HG02623 (cell line): Measurements from ENCODE around the gene CCDC87.
"Not testable (repeated sequence)": the region's sequence is repeated elsewhere in the genome, so short reads cannot be mapped to it uniquely, and the experiment has no call there.

Source experiments
- ATAC-seq: cut with Tn5 transposase; IDR thresholded peaks from one replicate; pipeline ENCODE4 v1.9.1; 2021; ENCODE audit warnings: moderate library complexity; ENCODE audit not compliant: unreplicated experiment

The CCDC87 gene

GRCh38 chr11:66556086-66556485 is 36.8 kb downstream of the CCDC87 start:
- no peak for ATAC-seq

DNA sequence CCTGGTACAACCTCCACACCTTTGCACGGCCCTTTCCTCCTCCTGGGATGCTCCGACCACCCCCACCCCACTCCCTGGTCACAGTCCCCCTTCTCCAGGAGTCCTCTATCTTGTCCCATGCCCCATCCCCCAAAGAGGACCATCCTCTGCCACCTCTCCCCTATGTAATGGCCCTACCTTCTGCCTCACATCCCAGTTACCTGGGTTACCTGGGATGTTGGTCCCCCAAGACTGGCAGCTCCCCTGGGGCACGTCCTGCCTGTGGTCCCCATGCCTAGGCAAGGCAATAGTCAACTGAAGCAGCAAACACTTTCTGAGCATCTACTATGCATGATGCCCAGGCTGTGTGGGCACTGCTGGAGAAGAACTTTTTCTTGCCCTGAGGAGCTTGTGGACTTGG is 37.4 kb downstream of the CCDC87 start:
- ATAC-seq: no peak

- ATAC-seq: no peak
Observed at GRCh38 chr11:66554602-66555001, 38.3 kb downstream of the CCDC87 start.

DNA sequence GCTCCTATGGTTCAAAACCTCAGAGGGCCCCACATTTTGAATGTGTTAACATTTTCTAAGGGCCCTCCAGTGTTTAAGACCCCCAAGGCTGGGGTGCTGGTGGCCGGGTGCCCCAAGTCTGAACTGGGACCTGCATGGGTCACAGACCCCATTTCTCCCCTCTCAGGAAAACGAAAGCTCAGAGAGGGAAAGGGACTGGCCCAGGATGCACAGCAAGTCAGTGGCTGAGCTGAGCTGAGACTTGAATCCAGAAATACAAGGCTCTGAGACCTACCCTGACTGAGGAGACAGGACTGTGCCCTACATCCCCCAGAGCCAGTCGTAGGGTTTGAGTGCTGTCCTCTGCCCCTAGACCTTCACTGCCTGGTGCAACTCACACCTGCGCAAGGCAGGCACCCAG is 42.0 kb downstream of the CCDC87 start:
- no peak for ATAC-seq

- no peak for ATAC-seq
Observed at GRCh38 chr11:66549696-66550095, 43.2 kb downstream of the CCDC87 start.

DNA sequence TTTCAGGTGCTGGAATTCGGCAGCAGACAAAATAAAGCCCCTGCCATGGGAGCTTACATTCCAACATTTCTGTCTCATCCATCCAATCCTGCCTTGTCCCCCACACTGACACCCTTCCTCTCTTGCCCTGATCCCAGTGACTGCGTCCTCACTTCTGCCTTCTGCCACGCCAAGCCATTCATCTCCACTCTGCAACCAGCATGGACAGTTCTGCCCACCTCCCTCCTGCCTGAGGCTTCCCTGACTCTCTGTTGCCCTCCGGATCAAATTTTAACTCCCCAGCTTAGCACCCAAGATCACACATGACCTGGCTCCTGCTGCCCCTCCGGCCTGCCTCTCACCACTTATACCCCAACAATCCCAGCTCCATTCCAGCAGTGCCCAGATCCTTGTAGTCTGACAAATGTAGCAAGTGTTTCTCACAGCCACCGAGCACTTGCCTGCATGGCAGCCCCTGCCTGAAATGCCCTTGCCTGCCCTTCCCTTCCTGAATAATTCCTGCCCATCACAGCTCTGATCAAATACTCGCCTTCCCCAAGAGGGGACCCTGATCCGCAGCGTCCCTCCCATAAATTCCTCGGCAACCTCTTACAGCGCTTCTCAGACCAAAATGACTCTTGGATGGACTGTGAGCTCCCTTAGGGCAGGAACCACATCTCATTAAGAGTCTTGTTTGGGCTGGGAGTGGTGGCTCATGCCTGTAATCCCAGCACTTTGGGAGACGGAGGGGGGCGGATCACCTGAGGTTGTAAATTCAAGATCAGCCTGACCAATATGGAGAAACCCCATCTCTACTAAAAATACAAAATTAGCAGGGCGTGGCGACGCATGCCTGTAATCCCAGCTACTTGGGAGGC is 43.9 kb downstream of the CCDC87 start:
- ATAC-seq: no peak

DNA sequence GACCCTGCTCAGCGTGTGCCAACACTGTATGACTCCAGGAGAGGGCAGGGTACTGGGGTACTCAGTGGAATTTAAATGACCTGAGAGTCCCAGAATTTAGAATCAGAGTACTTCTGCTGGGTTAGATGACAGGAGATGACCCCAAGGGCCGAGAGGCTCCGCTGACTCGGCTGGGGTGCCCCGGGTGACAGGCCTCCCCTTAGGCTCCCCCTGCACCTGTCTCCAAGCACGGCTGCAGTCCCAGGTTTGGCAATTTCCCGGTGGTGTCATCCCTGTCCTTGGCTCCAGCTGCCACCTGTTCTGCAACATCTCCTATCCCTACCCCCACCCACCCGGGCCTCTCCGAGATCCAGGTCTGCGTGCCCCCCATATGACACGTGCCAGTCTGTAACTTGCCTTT is 44.8 kb downstream of the CCDC87 start:
- ATAC-seq: no peak

GRCh38 chr11:66547662-66548009 is 45.2 kb downstream of the CCDC87 start:
- ATAC-seq: no peak

GRCh38 chr11:66546966-66547661 is 45.7 kb downstream of the CCDC87 start:
- no peak for ATAC-seq

GRCh38 chr11:66546368-66546965 is 46.4 kb downstream of the CCDC87 start, which contains the start of gene ACTN3:
ACTN3 (plus strand) TSS chr11:66546903; CDS start chr11:66546938, 35 bp downstream.
- ATAC-seq: no peak

- ATAC-seq: peak; percentile 66
Observed at GRCh38 chr11:66545701-66546367, 47.0 kb downstream of the CCDC87 start, which contains the start of gene ZDHHC24. ZDHHC24 (minus strand) TSS chr11:66546048; CDS start chr11:66546003, 45 bp downstream.

- not testable (repeated sequence) for ATAC-seq
Observed at GRCh38 chr11:66544952-66545351, 47.9 kb downstream of the CCDC87 start.

DNA sequence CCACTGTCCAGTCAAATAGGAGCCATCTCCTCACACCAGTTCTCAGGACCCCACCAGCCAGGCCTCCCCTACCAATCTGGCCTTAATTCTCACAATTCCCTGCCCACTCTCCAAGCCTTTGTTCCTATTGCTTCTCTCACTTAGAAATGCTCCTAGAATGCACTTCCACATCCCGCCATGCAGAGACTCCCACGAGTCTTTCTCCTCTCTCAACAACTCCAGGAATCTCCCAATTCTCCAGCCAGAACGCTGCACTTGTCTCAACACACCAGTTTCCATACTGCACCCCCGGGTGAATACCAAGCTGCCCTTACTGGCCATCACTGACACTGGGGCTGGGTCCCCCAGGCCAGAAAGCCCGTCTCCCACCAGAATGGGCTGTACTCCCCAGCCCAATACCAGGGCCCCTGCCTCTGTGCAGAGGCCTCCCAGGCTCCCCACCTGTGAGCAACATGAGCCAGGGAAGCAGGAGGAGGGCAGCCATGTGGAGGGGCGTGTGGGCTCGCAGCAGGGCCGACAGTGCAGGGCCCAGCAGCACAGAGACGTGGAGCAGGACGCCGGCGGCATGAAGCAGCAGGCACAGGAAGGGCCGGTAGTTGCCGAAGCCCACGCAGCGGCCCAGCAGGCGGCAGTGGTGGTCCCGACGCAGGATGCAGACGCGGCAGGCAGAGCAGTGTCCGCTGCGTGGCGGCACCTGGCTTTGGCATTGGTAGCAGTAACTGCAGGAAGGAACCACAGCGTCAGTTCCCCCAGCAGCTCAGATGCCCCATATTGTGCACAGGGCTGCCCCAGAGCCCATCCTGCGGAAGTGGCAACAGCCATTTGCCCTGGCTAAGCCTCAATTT is 49.4 kb downstream of the CCDC87 start:
- ATAC-seq: no peak

DNA sequence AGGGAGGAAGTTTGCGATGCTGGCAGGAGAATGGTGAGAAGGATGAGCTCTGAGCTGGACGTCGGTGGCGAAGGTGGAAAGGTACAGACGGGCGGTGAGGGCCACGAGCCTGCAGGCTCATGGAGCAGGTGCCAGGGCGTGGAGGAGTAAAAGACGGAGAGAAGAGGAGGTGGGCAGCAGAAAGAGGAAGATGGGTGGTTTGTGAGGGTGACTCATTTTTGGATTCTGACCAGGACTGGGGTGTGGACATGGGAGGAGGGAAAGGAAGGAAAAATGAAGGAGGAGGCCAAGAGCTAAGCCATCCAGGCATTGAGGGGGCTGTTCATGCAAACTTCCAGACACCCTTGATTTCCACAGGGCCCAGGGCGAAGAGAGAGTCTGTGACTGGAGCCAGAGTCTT is 50.5 kb downstream of the CCDC87 start:
- ATAC-seq: no peak

DNA sequence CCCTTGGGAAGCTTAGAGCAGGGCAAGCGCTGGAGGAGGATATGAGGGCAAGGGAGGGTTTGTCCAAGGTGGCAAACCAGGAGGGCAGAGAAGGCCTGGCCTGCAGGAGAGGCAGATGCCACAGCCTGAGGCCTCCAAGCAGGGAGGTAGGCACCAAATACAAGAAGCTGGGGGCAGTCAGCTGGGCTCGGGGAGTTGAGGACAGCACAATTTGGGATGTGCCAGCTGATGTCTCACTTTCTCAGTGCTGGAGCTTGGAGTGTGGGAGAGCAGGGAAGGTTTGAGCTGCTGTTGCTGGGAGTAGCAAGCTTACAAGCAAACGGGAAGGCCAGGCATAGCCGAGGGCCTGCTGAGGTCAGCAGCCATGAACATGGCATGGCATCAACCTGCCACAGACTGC is 51.0 kb downstream of the CCDC87 start:
- no peak for ATAC-seq

GRCh38 chr11:66540598-66540997 is 52.3 kb downstream of the CCDC87 start:
- ATAC-seq: not testable (repeated sequence)
